Left lobe of liver (tissue), 2 donors: Measurements from ENCODE around the gene ZNF764. TPM values are rescaled to one million over a fixed set of nuclear protein-coding genes. Genes with fewer than 3 reads are reported as not detected.

Experiments
- ATAC-seq: fragments of 200-7000 bp; cut with Tn5 transposase; one replicate; pipeline ENCODE4 v1.9.1; 2020; ENCODE audit warnings: mild to moderate bottlenecking, moderate library complexity
- DNase-seq: peaks from one replicate; pipeline ENCODE4 v3.0.0-alpha.2; 2020; ENCODE audit warnings: low spot score
- total RNA-seq: library from RNA; stranded (reverse); gene quantifications from one replicate; pipeline ENCODE4 v1.2.1, GENCODE V29; 2021
- donor health status: DM: no; HTN: no; CAD: no; lungs with moderate emphysema.
- donor health status: DM: no; HTN: yes; CAD: no.

The ZNF764 gene
- total RNA-seq, 1 donor from 2014 or later: 6.3 TPM

GRCh38 chr16:30509081-30509765 lies 49.0 kb downstream of the ZNF764 start:
- DNase-seq: no peak
- no peak for ATAC-seq

Other genes starting within 250 kb of the ZNF764 start
- 15.4 TPM for gene CD2BP2, start 203.1 kb downstream of the ZNF764 start, total RNA-seq
- gene TBC1D10B, start 187.9 kb downstream of the ZNF764 start, total RNA-seq: 14.1 TPM
- not detected for gene MYL11, start 183.6 kb downstream of the ZNF764 start, total RNA-seq
- 1.4 TPM for gene SEPTIN1, start 175.8 kb downstream of the ZNF764 start, total RNA-seq
- 5.4 TPM for gene ZNF48, start 163.0 kb downstream of the ZNF764 start, total RNA-seq
- 13.5 TPM for gene ZNF771, start 150.8 kb downstream of the ZNF764 start, total RNA-seq
- 11.1 TPM for gene DCTPP1, start 128.3 kb downstream of the ZNF764 start, total RNA-seq
- 199 TPM for gene SEPHS2, start 112.5 kb downstream of the ZNF764 start, total RNA-seq
- gene ITGAL, start 85.6 kb downstream of the ZNF764 start, total RNA-seq: 11.0 TPM
- 21.7 TPM for gene ZNF768, start 31.8 kb downstream of the ZNF764 start, total RNA-seq
- gene ZNF747, start 23.5 kb downstream of the ZNF764 start, total RNA-seq: 7.1 TPM
- 8.8 TPM for gene ZNF688, start 13.3 kb upstream of the ZNF764 start, total RNA-seq
- gene ZNF785, start 27.3 kb upstream of the ZNF764 start, total RNA-seq: 11.8 TPM
- 4.9 TPM for gene ZNF689, start 52.0 kb upstream of the ZNF764 start, total RNA-seq
- 24.2 TPM for gene PRR14, start 92.6 kb upstream of the ZNF764 start, total RNA-seq
- 22.7 TPM for gene FBRS, start 100.1 kb upstream of the ZNF764 start, total RNA-seq
- gene SRCAP, start 140.8 kb upstream of the ZNF764 start, total RNA-seq: 27.7 TPM
- gene PHKG2, start 190.1 kb upstream of the ZNF764 start, total RNA-seq: 23.0 TPM
- gene CFAP119, start 203.7 kb upstream of the ZNF764 start, total RNA-seq: 0.40 TPM
- gene RNF40, start 203.9 kb upstream of the ZNF764 start, total RNA-seq: 35.7 TPM
- gene ZNF629, start 228.8 kb upstream of the ZNF764 start, total RNA-seq: 4.6 TPM